ENCODE results near the gene DUSP23.

DUSP23 gene

DNA sequence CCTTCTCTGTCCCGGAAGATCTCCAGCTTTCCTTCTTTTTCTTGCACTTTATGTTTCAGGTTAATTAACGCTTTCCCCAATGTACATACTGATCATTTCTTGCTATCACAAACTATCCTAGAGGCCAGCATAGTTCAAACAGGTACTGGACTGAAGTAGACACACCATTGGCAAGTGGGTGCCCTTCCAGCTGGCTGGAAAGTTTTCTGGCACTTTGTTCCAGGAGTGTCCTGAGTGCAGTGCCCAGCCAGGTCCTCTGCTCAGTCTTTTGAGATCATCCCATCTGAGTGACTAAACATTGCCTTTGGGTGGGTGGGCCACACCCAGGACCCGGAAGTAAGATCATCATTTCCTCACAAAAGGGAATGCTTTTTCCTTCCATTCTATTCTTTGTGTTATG, 15.0 kb upstream of the DUSP23 start:
- TF ChIP-seq, protein P1, sequence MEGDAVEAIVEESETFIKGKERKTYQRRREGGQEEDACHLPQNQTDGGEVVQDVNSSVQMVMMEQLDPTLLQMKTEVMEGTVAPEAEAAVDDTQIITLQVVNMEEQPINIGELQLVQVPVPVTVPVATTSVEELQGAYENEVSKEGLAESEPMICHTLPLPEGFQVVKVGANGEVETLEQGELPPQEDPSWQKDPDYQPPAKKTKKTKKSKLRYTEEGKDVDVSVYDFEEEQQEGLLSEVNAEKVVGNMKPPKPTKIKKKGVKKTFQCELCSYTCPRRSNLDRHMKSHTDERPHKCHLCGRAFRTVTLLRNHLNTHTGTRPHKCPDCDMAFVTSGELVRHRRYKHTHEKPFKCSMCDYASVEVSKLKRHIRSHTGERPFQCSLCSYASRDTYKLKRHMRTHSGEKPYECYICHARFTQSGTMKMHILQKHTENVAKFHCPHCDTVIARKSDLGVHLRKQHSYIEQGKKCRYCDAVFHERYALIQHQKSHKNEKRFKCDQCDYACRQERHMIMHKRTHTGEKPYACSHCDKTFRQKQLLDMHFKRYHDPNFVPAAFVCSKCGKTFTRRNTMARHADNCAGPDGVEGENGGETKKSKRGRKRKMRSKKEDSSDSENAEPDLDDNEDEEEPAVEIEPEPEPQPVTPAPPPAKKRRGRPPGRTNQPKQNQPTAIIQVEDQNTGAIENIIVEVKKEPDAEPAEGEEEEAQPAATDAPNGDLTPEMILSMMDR (conservative IDR thresholded peaks at IDR 0.05; ENCODE audit: low read depth, low read length): no peak
- no peak for DNase-seq (ENCODE audit: low read depth)
- no peak overlapping the region for H3K4me3 ChIP-seq (ENCODE audit: low read length)

- TF ChIP-seq, protein P1 (conservative IDR thresholded peaks at IDR 0.05; ENCODE audit: low read depth, low read length): no peak
- DNase-seq (ENCODE audit: low read depth): no peak
- no peak overlapping the region for H3K4me3 ChIP-seq (ENCODE audit: low read length)
Measured at GRCh38 chr1:159771127-159771895, 9.5 kb upstream of the DUSP23 start.

- TF ChIP-seq, protein P1 (conservative IDR thresholded peaks at IDR 0.05; ENCODE audit: low read depth, low read length): no peak
- no peak overlapping the region for H3K4me3 ChIP-seq (ENCODE audit: low read length)
- DNase-seq (ENCODE audit: low read depth): no peak
Measured at GRCh38 chr1:159774465-159774864, 6.3 kb upstream of the DUSP23 start.

DNA sequence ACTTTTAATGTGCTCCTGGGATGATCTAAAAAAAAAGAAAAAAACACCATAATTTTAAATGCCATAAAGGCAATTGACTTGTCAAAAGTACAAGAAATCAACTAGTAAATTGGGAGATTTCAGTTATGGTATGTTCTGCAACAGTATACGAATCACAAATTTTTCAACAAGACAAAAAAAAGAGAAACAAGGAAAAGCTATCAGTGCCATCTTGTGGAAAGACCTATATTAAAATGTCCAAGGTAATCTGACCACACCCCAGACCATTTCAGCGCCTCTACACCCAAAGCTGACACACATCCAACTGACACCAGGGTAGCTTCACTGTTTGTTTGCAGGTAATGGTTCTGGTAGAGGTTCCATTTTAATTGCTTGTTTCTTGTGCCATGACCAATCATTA, 5.0 kb upstream of the DUSP23 start:
- no peak for DNase-seq (ENCODE audit: low read depth)
- no peak overlapping the region for H3K4me3 ChIP-seq (ENCODE audit: low read length)
- TF ChIP-seq, protein P1 (conservative IDR thresholded peaks at IDR 0.05; ENCODE audit: low read depth, low read length): no peak

DNA sequence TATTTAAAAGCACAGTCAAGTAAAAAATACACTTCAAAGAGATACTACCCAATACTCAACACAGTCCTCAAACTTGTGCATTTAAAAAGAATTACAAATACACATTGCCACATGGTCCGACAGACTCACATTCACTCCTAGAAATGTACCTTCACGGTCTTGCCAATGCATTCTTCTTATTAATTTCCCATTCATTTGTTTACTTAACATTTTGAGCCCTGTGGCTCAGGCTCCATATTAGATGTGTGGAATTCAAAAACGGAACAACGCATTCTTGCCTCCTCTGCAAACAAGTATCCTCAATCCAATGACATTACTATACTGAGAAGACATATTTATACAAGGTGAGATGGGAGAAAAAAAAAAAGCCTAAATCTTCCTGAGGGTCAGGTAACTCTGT, 2.5 kb upstream of the DUSP23 start:
- TF ChIP-seq, protein P1 (conservative IDR thresholded peaks at IDR 0.05; ENCODE audit: low read depth, low read length): no peak
- DNase-seq (ENCODE audit: low read depth): no peak
- H3K4me3 ChIP-seq (ENCODE audit: low read length): no peak overlapping the region

DNA sequence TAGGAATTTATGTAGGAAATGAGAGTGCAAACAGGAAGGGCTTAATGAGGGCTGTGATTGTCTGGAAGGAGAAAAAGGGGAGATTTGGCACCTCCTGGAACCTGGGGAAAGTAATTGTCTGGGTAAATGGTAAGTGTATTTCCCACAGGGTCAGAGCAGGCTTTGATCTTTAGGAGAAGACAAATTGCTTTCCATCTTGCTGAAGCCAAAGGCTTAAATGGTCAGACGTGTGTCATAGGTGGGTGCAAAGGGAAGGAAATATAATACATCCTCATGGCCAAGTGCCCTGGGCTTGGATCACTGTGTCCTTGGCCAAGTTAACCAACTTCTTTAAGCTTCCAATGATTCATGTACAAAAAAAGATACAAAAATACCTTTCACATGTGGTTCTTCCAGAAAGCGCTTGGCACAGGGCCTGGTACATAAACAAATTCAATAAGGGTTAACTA, 1.3 kb upstream of the DUSP23 start:
- peak; percentile 34 for DNase-seq (ENCODE audit: low read depth)
- TF ChIP-seq, protein P1 (conservative IDR thresholded peaks at IDR 0.05; ENCODE audit: low read depth, low read length): no peak

GRCh38 chr1:159781992-159782391, 1.2 kb downstream of the DUSP23 start:
- TF ChIP-seq, protein P1 (conservative IDR thresholded peaks at IDR 0.05; ENCODE audit: low read depth, low read length): no peak
- no peak for DNase-seq (ENCODE audit: low read depth)
- H3K4me3 ChIP-seq (ENCODE audit: low read length): no peak overlapping the region

More for the DNA sequence above, 1.3 kb upstream of the DUSP23 start:
- H3K4me3 ChIP-seq (ENCODE audit: low read length): no peak overlapping the region

Data from retinal pigment epithelial cell (primary cell).